ENCODE measurements around the gene MLLT3. TPM values are rescaled to one million over a fixed set of nuclear protein-coding genes. Genes with fewer than 3 reads are reported as not detected.

The MLLT3 gene
- total RNA-seq, 1 donor: 61.1 TPM

DNA sequence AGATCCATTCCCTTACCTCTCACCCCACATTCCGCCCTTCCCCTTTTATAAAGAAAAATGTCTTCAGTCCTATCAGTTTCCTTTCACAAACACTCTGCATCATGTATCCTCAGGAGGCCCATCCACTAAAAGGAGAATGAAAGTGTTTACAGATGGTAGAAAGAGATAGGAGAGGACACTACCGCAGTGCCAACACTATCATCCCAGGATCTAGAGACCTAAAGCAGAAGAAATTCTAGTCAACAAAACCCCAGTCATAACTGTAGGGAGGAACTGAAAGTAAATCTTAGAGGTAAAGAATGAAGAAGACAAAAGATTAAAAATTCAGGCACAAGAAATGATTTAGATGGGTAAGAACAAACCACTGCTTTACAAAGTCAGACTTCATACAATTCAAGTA, 114.1 kb downstream of the MLLT3 start:
- H3K4me1 ChIP-seq (ENCODE audit: insufficient read depth, low read length): peaks cover 19% of the 10 kb centered on the region
- H3K4me3 ChIP-seq (ENCODE audit: low read length): no peak overlapping the region
- H3K9me3 ChIP-seq (ENCODE audit: low read depth, low read length): no peaks in the 10 kb centered on the region
- no peaks in the 10 kb centered on the region for H3K27me3 ChIP-seq (ENCODE audit: insufficient read depth, low read length)

DNA sequence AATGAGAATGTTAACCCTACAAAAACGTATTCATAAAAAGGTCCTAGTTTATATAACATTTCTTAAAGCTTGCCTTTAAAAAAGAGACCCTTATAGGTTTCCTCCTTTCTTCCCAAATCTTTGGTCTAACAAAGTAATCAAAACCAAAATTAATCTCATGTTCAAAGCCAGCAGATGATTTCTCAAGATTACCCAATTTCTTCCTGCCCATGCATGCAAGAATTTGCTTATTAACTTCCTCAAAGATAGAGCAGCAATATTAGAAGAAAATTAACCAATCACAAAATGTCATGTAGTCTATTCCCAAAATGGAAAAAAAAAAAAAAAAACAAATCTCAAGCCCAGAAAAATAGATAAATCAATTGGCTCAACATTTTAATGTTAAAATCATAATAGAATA, 114.9 kb downstream of the MLLT3 start:
- H3K4me1 ChIP-seq (ENCODE audit: insufficient read depth, low read length): peaks cover 19% of the 10 kb centered on the region
- no peaks in the 10 kb centered on the region for H3K27me3 ChIP-seq (ENCODE audit: insufficient read depth, low read length)
- no peaks in the 10 kb centered on the region for H3K9me3 ChIP-seq (ENCODE audit: low read depth, low read length)
- no peak overlapping the region for H3K4me3 ChIP-seq (ENCODE audit: low read length)

DNA sequence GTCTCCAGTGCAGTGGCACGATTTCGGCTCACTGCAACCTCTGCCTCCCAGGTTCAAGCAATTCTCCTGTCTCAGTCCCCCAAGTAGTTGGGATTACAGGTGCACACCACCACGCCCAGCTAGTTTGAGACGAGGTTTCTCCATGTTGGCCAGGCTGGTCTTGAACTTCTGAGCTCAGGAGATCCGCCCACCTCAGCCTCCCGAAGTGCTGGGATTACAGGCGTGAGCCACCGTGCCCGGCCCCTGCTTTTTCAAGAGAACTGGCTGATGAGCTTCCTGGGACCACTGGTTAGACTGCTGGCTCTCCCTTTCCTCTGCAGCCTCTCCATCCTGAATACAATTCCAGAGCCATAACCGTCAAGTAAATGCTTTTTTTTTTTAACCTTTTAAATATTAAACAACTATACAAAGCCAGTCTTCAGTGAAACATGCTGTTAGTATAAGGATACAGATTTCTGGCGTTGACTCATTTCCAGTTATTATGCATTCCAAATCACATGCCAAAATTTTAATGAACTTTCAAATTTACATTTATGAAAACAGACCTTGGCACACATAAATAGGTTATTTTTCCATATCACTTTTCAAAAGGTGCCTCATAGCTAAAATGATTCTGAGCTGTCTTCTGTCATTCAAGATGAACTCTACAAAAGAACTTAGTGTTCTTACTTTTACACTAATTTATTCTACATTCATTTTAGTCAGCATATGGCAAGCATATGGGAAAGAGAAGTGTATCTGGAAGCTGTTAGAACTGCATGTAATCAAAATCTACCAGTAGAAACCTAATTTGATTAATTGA, 116.0 kb downstream of the MLLT3 start:
- peaks cover 19% of the 10 kb centered on the region for H3K4me1 ChIP-seq (ENCODE audit: insufficient read depth, low read length)
- no peaks in the 10 kb centered on the region for H3K27me3 ChIP-seq (ENCODE audit: insufficient read depth, low read length)
- H3K9me3 ChIP-seq (ENCODE audit: low read depth, low read length): no peaks in the 10 kb centered on the region
- H3K4me3 ChIP-seq (ENCODE audit: low read length): no peak overlapping the region

DNA sequence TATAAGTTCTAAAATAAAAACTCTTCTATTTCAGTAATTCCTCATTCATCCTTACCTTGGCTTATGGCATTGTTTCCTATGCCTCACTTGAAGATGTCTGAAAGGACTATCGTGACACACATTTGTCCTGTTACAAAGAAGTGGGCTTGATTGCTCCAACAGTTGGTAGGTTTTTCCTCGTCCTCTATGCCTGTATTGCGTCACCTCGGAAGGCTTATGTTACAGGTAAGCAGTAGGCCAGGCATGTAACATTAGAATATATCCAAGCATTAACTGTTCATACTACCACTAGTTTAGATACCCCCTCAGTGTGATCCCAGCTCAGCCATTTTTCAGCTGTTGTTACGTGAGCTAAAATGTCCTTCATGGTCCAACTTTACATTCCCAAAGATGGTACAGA, 116.7 kb downstream of the MLLT3 start:
- no peaks in the 10 kb centered on the region for H3K27me3 ChIP-seq (ENCODE audit: insufficient read depth, low read length)
- H3K9me3 ChIP-seq (ENCODE audit: low read depth, low read length): no peaks in the 10 kb centered on the region
- no peak overlapping the region for H3K4me3 ChIP-seq (ENCODE audit: low read length)
- peaks cover 19% of the 10 kb centered on the region for H3K4me1 ChIP-seq (ENCODE audit: insufficient read depth, low read length)

DNA sequence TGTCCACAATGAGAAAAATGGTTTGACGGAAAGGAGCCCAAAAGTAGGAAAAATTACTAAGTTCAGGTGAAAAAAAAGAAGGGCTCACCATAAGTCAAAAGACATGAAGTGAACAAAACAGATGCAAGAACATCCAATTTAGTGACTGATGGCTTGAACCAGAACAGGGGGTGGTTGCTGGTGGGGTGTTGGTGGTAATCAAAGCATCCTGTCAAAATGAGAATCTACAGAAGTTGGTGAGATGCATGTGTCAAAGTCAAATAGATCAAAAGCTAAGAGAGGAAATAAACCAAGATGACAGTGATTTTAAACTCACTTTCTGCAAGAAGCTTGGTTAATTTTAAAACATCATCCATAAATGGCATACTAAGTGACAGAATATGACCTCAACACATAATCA, 117.4 kb downstream of the MLLT3 start:
- Histone ChIP-seq H3K27me3 (ENCODE audit: insufficient read depth, low read length) (no peaks in the 10 kb centered on the region), H3K4me1 (ENCODE audit: insufficient read depth, low read length) (peaks cover 19% of the 10 kb centered on the region), H3K4me3 (ENCODE audit: low read length) (no peak overlapping the region), H3K9me3 (ENCODE audit: low read depth, low read length) (no peaks in the 10 kb centered on the region)

DNA sequence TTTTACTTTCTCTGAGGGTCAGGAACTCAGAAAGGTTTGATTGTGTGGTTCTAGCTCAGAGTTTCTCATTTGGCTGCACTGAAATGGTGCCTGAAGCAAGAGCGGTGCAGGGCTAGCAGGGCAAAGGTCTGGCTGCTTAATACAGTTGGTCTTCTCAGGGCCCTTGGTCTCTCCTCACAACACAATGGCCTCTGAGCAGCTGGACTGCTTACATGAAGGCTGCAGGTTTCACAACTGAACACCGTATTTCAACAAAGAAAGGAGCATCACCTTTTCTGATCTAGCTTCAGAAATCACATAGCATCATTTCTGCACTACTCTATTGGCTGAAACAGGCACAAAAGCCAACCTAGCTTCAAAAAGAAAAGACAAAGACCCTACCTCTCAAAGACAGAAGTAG, 122.2 kb downstream of the MLLT3 start:
- Histone ChIP-seq H3K9me3 (ENCODE audit: low read depth, low read length) (no peaks in the 10 kb centered on the region), H3K27me3 (ENCODE audit: insufficient read depth, low read length) (no peaks in the 10 kb centered on the region), H3K4me3 (ENCODE audit: low read length) (no peak overlapping the region), H3K4me1 (ENCODE audit: insufficient read depth, low read length) (no peaks in the 10 kb centered on the region)

DNA sequence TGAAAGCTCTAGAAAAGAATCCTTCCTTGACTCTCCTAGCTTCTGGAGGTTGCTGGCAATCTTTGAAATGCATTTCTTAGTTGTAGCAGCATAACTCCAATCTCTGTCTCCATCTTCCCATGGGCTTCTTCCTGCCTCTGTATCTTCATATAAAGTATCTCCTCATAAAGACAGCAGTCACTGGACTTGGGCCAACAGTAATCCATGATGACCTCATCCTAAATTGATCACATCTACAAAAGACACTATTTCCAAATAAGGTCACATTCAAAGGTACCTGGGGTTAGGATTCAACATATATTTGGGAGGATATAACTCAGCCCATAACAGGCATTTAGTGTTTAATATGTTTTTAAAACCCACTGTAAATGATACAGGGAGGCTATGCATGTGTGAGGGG, 123.3 kb downstream of the MLLT3 start:
- no peak overlapping the region for H3K4me3 ChIP-seq (ENCODE audit: low read length)
- H3K4me1 ChIP-seq (ENCODE audit: insufficient read depth, low read length): no peaks in the 10 kb centered on the region
- no peaks in the 10 kb centered on the region for H3K27me3 ChIP-seq (ENCODE audit: insufficient read depth, low read length)
- H3K9me3 ChIP-seq (ENCODE audit: low read depth, low read length): no peaks in the 10 kb centered on the region

DNA sequence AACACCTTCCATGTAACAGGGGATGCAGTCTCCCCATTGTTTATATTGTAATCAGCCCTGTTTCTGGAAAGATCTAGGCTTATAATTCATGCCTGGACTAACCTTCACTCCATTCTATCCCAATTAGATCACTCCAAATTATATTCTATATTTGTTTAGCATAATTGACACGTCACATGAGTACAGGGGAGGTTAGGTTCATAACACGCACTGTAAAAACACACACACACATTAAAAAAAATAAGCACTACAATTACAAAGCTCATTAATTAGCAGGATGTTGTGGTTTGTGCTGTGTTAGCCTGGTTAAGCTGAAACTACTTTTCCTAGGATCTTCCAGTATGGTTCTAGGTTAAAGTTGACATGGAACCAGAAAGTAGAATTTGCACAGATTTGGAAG, 126.0 kb downstream of the MLLT3 start:
- Histone ChIP-seq H3K27me3 (ENCODE audit: insufficient read depth, low read length) (no peaks in the 10 kb centered on the region), H3K4me3 (ENCODE audit: low read length) (no peak overlapping the region), H3K9me3 (ENCODE audit: low read depth, low read length) (no peaks in the 10 kb centered on the region), H3K4me1 (ENCODE audit: insufficient read depth, low read length) (no peaks in the 10 kb centered on the region)

DNA sequence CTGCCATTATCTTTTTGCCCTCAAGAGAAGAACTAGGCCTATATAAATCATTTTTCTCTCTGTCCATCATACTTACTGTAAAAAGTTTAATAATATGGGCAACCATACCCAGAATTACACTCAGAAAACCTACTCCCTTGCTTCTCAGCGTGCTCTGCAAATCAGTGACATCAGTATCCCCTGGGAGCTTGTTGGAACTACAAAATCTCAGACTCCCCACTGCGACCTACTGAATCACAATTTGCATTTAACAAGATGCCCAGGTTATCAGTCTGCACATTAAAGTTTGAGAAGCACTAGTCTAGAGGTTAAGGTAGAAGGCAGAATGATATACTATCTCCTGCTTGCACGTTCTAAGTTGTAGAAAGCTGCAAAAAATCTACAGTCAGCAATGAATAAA, 127.2 kb downstream of the MLLT3 start:
- no peaks in the 10 kb centered on the region for H3K9me3 ChIP-seq (ENCODE audit: low read depth, low read length)
- no peaks in the 10 kb centered on the region for H3K4me1 ChIP-seq (ENCODE audit: insufficient read depth, low read length)
- H3K4me3 ChIP-seq (ENCODE audit: low read length): no peak overlapping the region
- no peaks in the 10 kb centered on the region for H3K27me3 ChIP-seq (ENCODE audit: insufficient read depth, low read length)

DNA sequence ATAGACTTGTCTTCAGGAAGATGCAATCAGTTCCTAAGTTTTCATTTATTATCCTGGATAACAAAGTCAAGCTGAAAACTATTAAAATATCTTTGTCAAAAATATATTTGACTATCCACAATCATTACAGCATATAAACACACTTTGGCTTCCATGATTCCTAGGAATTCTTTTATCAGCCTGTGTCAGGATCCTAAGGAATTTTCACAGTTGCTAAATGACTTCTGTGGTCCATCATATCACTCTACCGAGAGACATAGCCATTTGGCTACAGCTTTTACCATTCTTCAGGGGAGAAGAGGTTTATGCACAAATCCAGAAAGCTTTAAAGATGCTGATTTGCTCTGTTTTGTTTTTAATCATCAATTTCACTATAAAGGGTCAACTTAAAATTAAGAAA, 128.3 kb downstream of the MLLT3 start:
- Histone ChIP-seq H3K27me3 (ENCODE audit: insufficient read depth, low read length) (no peaks in the 10 kb centered on the region), H3K4me1 (ENCODE audit: insufficient read depth, low read length) (no peaks in the 10 kb centered on the region), H3K4me3 (ENCODE audit: low read length) (no peak overlapping the region), H3K9me3 (ENCODE audit: low read depth, low read length) (no peaks in the 10 kb centered on the region)

DNA sequence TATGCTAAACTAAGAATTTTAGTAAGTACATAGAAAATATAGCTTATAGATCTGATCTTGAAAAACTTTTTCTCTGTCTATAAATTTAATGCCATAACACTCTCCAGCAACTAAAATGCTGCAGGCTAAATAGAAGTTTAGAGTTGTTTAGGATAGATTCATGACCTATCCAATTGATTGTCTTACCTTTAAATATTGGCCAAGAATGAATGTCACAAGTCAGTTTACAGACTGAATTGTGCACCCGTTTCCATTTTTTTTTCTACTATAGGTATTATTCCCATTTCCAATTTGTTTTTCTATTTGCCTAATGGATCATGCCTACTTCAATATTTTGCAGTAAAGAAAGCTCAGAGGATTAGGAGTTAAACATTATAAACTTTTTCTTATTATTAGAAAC, 129.5 kb downstream of the MLLT3 start:
- H3K27me3 ChIP-seq (ENCODE audit: insufficient read depth, low read length): no peaks in the 10 kb centered on the region
- H3K9me3 ChIP-seq (ENCODE audit: low read depth, low read length): no peaks in the 10 kb centered on the region
- H3K4me1 ChIP-seq (ENCODE audit: insufficient read depth, low read length): no peaks in the 10 kb centered on the region
- H3K4me3 ChIP-seq (ENCODE audit: low read length): no peak overlapping the region

DNA sequence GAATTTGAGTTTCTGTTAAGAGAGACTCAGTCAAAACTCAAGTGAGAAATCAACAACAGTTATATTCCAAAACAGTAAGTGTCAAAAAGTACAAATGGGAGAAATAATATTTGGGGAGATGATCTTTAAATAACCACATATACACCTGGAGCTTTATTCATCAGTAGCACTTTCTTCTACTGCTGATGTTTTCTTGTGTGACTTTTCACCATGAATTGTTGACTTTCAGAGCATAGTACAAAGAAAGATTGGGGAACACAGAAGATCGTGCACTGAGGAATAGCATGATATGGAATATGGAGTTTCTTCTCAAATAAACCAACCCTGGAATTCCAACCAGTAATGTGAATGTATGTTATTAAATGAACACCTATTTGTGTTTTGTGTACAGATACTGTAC, 130.7 kb downstream of the MLLT3 start:
- no peaks in the 10 kb centered on the region for H3K9me3 ChIP-seq (ENCODE audit: low read depth, low read length)
- no peaks in the 10 kb centered on the region for H3K4me1 ChIP-seq (ENCODE audit: insufficient read depth, low read length)
- H3K4me3 ChIP-seq (ENCODE audit: low read length): no peak overlapping the region
- H3K27me3 ChIP-seq (ENCODE audit: insufficient read depth, low read length): no peaks in the 10 kb centered on the region

DNA sequence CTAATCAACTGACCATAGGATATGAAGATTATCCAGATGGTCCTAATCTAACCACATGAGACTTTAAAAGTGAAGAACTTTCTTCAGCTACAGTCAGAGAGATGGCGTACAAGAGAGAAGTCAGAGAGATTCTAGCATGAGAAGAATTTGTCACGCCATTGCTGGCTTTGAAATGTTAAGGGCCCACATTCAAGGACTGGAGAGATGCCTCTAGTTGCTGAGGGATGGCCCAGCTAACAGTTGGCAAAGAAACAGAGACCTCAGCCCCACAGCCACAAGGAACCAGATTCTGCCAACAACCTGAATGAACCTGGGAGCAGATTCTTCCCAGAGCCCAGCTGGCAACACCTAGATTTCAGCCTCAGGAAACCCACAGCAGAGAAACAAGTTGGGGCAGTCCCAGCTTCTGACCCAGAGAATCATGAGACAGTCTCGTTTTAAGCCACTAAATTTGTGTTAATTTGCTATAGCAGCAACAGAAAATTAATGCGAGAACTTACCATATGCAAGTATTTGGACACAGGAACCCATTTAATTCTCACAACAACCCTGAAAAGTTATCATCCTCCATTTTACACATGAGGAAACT, 132.0 kb downstream of the MLLT3 start:
- Histone ChIP-seq H3K4me1 (ENCODE audit: insufficient read depth, low read length) (no peaks in the 10 kb centered on the region), H3K9me3 (ENCODE audit: low read depth, low read length) (no peaks in the 10 kb centered on the region)

DNA sequence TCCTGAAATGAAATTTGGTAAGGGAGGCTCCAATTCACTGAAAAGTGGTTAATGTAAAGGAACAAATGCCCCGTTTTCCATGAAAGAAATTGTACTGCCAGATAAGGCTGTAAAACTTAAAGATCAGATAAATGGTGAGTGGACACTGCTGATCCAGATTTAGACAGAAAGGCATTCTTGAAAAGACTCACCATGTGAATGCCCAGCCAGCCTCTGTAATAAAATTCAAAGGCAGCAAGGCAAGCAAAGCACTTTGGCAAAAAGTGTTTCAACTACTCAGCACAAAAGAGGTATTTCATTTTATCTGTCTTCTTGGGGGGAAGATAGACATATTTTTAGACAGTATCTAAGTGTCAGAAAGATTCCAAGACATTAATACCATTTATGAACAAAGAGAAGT, 133.6 kb downstream of the MLLT3 start:
- no peaks in the 10 kb centered on the region for H3K9me3 ChIP-seq (ENCODE audit: low read depth, low read length)
- H3K4me3 ChIP-seq (ENCODE audit: low read length): no peak overlapping the region
- no peaks in the 10 kb centered on the region for H3K4me1 ChIP-seq (ENCODE audit: insufficient read depth, low read length)
- H3K27me3 ChIP-seq (ENCODE audit: insufficient read depth, low read length): no peaks in the 10 kb centered on the region

More for the DNA sequence above, 132.0 kb downstream of the MLLT3 start:
- no peak overlapping the region for H3K4me3 ChIP-seq (ENCODE audit: low read length)
- no peaks in the 10 kb centered on the region for H3K27me3 ChIP-seq (ENCODE audit: insufficient read depth, low read length)

DNA sequence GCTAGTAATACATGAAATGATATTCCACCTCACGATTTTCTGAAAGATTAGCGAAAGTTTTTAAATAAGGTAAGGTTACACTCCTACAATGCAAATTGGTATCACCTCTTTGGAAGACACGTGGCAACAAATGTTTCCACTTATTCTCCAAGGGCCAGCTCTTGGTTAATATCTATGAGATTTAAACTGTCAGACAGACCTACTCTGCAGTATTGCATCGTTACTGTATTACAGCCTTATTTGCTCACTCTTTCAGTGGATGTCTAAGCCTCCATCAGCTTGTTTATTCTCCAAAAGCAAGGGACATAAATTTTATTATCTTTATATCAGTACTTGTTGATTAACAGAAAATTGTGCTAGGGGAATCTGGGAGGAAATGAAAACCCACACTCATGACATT, 135.7 kb downstream of the MLLT3 start:
- H3K4me1 ChIP-seq (ENCODE audit: insufficient read depth, low read length): no peaks in the 10 kb centered on the region
- no peaks in the 10 kb centered on the region for H3K9me3 ChIP-seq (ENCODE audit: low read depth, low read length)
- no peak overlapping the region for H3K4me3 ChIP-seq (ENCODE audit: low read length)
- no peaks in the 10 kb centered on the region for H3K27me3 ChIP-seq (ENCODE audit: insufficient read depth, low read length)

DNA sequence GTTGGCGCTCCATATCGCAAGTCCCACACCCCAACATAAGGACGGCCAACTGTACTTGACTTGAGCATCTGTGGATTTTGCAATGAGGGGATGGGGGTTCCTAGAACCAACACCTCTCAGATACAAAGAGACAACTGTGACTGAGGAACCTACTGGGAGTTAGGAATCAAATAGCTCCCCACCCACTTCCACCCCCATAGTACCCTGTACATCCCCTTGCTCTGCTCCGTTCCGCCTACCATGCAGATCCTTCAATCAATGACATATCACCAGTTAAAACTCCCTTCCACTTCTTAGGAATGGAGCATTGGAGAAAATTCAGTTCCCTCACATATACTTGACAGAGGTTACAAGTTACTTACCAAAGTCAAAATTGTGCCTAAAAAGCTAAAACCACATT, 140.9 kb downstream of the MLLT3 start:
- no peaks in the 10 kb centered on the region for H3K27me3 ChIP-seq (ENCODE audit: insufficient read depth, low read length)
- no peak overlapping the region for H3K4me3 ChIP-seq (ENCODE audit: low read length)
- H3K4me1 ChIP-seq (ENCODE audit: insufficient read depth, low read length): no peaks in the 10 kb centered on the region
- H3K9me3 ChIP-seq (ENCODE audit: low read depth, low read length): no peaks in the 10 kb centered on the region

All from mononuclear cell (primary cell).